HL-60 (cell line): ENCODE measurements around the gene EDEM1.
"Not testable (repeated sequence)": the region's sequence is repeated elsewhere in the genome, so short reads cannot be mapped to it uniquely, and the experiment has no call there.

Source experiments
- DNase-seq, 2 experiments: peaks; one replicate each; pipeline ENCODE4 v3.0.0-alpha.2; 2010 to 2020; ENCODE audit warnings: low read depth in 1 of 2, low spot score in 1 of 2
- H3K27ac ChIP-seq: fragments of 250-450 bp; sonication (Bioruptor Pico); replicated peaks from 2 replicates; pipeline ENCODE4 v1.5.1; 2020; ENCODE audit warnings: mild to moderate bottlenecking, moderate library complexity
- H3K27me3 ChIP-seq: fragments of 250-450 bp; sonication (Bioruptor Pico); 2 replicates; pipeline ENCODE4 v1.5.1; 2021; ENCODE audit warnings: mild to moderate bottlenecking, moderate library complexity; ENCODE audit not compliant: insufficient read depth, poor library complexity, severe bottlenecking
- H3K4me3 ChIP-seq: replicated peaks from 2 replicates; pipeline ENCODE4 v1.5.1; 2011; ENCODE audit warnings: mild to moderate bottlenecking, control low read depth, low read length; ENCODE audit not compliant: insufficient read depth
- GABPA ChIP-seq: IDR thresholded peaks from 2 replicates; pipeline ENCODE4 v1.6.1; 2012; ENCODE audit warnings: low read depth
- POLR2AphosphoS5 ChIP-seq: IDR thresholded peaks from 2 replicates; pipeline ENCODE4 v1.6.1; 2012; ENCODE audit warnings: low read depth
- SPI1 ChIP-seq: IDR thresholded peaks from 2 replicates; pipeline ENCODE4 v1.6.1; 2012; ENCODE audit warnings: low read depth, mild to moderate bottlenecking, borderline replicate concordance
- TF ChIP-seq, protein P1 (sequence below): IDR thresholded peaks from one replicate; pipeline ENCODE4 v1.5.1; 2011; ENCODE audit warnings: low read length, control low read depth, inconsistent platforms; ENCODE audit not compliant: insufficient read depth
- TF ChIP-seq, protein P2 (sequence below): IDR thresholded peaks from 2 replicates; pipeline ENCODE4 v1.6.1; 2012; ENCODE audit warnings: low read depth; ENCODE audit not compliant: insufficient replicate concordance

The EDEM1 gene

DNA sequence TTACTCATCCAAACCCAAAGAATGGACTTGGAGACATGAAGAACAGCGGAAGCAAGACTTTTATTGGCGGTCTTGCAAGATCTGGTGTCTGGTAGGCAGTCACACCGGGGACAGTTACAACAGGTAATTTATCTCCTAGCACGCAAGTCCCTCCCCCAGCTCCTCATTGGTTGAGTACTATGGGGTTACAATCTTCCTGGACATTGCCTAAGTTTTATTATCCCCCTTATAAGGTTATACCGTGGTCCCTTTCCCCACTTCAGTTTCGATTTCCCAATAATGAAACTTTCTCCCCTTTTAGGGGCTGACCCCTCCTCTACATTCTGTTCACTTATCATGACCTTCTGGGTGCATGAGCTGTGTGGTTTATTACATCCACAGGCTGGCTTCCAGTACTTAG lies 46.7 kb upstream of the EDEM1 start:
- Histone ChIP-seq H3K27me3 (no peaks in the 10 kb centered on the region), H3K4me3 (no peak overlapping the region), H3K27ac (no peak overlapping the region)
- no peak for TF ChIP-seq POLR2AphosphoS5
- TF ChIP-seq, protein P1, sequence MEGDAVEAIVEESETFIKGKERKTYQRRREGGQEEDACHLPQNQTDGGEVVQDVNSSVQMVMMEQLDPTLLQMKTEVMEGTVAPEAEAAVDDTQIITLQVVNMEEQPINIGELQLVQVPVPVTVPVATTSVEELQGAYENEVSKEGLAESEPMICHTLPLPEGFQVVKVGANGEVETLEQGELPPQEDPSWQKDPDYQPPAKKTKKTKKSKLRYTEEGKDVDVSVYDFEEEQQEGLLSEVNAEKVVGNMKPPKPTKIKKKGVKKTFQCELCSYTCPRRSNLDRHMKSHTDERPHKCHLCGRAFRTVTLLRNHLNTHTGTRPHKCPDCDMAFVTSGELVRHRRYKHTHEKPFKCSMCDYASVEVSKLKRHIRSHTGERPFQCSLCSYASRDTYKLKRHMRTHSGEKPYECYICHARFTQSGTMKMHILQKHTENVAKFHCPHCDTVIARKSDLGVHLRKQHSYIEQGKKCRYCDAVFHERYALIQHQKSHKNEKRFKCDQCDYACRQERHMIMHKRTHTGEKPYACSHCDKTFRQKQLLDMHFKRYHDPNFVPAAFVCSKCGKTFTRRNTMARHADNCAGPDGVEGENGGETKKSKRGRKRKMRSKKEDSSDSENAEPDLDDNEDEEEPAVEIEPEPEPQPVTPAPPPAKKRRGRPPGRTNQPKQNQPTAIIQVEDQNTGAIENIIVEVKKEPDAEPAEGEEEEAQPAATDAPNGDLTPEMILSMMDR: no peak
- no peak for TF ChIP-seq SPI1
- TF ChIP-seq, protein P2, sequence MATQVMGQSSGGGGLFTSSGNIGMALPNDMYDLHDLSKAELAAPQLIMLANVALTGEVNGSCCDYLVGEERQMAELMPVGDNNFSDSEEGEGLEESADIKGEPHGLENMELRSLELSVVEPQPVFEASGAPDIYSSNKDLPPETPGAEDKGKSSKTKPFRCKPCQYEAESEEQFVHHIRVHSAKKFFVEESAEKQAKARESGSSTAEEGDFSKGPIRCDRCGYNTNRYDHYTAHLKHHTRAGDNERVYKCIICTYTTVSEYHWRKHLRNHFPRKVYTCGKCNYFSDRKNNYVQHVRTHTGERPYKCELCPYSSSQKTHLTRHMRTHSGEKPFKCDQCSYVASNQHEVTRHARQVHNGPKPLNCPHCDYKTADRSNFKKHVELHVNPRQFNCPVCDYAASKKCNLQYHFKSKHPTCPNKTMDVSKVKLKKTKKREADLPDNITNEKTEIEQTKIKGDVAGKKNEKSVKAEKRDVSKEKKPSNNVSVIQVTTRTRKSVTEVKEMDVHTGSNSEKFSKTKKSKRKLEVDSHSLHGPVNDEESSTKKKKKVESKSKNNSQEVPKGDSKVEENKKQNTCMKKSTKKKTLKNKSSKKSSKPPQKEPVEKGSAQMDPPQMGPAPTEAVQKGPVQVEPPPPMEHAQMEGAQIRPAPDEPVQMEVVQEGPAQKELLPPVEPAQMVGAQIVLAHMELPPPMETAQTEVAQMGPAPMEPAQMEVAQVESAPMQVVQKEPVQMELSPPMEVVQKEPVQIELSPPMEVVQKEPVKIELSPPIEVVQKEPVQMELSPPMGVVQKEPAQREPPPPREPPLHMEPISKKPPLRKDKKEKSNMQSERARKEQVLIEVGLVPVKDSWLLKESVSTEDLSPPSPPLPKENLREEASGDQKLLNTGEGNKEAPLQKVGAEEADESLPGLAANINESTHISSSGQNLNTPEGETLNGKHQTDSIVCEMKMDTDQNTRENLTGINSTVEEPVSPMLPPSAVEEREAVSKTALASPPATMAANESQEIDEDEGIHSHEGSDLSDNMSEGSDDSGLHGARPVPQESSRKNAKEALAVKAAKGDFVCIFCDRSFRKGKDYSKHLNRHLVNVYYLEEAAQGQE: no peak
- TF ChIP-seq GABPA: no peak
- no peak for DNase-seq

DNA sequence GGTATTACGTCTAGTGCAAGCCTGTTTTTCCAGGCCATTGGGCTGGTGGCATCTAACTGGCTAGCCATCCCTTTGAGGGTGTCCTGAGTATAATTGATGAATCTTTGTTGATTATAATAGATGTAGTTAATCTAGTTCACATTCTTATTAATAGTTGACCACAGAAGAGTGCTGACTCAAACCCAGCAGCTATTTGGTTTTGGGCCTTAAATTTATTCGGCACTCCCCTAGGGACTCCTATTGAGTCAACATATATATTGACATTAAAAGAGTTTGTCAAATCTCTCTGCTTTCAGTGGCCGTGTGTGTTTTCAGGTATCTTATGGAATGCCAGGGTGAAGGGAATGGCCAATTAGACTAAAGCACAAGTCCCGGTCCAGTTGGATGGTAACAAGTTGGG lies 45.7 kb upstream of the EDEM1 start:
- no peak overlapping the region for H3K27ac ChIP-seq
- TF ChIP-seq GABPA: no peak
- no peak for TF ChIP-seq SPI1
- TF ChIP-seq, protein P1: no peak
- TF ChIP-seq POLR2AphosphoS5: no peak
- H3K4me3 ChIP-seq: no peak overlapping the region
- H3K27me3 ChIP-seq: no peaks in the 10 kb centered on the region
- DNase-seq: no peak

DNA sequence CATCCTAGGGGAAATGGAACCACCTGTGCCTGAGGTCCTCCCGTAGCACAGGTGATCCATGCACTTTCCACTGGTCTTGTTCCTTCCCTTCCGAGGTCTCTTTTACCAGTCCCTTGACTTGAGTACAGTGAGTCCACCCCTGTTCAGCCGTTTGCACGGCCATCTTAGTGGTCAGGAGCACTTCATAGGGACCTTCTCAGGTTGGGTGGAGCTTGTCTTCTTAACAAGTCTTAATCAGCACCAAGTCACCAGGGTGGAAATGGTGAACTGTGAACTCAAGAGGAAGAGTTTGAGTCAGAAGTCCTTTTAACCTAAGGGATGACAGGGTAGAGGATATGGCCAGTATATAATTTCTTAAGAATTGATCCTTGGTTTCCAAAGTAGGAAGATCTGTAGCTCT lies 44.0 kb upstream of the EDEM1 start:
- Histone ChIP-seq H3K4me3 (no peak overlapping the region), H3K27ac (no peak overlapping the region; the same call in 1 of the 2 replicates), H3K27me3 (no peaks in the 10 kb centered on the region)
- DNase-seq: no peak
- TF ChIP-seq, protein P2: no peak
- no peak for TF ChIP-seq GABPA
- no peak for TF ChIP-seq SPI1
- no peak for TF ChIP-seq POLR2AphosphoS5

DNA sequence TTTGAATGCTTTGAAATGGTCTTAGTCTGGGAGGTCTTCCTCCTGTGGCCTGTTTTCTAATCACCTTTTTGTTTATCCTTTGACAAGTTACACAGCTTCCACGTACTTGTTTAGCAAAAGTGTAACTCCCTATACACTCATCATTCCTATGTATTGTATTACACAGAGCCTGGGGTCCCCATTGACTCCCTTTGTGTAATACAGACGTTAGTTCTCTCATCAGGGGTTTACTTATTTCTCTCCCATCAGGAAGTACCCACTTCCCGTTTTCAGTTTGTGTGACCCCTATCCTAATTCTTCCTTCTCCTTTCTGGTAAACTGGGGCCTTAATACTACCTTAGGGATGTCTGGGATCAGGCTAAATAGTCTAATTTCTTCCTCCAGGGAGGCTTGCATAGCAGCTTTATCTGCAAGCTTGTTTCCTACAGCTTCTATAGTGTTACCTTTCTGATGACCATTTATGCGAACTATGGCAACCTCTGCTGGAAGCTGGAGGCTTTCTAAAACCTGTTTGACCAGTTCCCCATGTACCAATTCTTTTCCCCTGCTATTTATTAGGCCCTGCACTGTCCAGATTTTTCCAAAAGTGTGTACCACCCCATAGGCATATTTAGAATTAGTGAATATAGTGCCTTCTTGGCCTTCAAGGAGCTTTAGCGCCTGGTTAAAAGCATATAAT lies 43.1 kb upstream of the EDEM1 start:
- Histone ChIP-seq H3K27ac (peak overlapping the region; percentile 33; the same call in 1 of the 2 replicates), H3K4me3 (no peak overlapping the region), H3K27me3 (no peaks in the 10 kb centered on the region)
- TF ChIP-seq POLR2AphosphoS5 (no peak), SPI1 (peak; percentile 87)
- peak in 1 of 2 experiments; percentile 36 for DNase-seq

DNA sequence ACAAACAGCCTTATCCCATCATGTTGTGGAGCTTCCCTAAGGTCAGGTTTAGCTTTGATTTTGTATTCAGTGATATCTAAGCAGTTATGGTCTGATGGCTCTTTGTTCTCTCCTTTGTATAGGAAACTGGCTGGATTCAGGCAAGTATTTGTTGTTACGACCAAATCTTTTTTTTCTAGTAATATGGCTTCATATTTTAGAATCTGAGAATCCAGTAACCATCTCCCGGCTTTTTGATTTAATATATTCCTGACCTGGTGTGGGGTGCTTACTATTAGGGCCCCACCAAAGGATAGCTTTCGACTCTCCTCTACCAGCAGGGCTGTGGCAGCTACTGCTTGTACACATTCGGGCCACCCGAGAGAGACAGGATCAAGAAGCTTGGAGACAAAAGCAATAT lies 42.4 kb upstream of the EDEM1 start:
- TF ChIP-seq, protein P1: no peak
- TF ChIP-seq, protein P2: no peak
- TF ChIP-seq SPI1 (no peak), POLR2AphosphoS5 (no peak), GABPA (no peak)
- H3K27me3 ChIP-seq: no peaks in the 10 kb centered on the region
- H3K27ac ChIP-seq: no peak overlapping the region
- H3K4me3 ChIP-seq: no peak overlapping the region
- no peak for DNase-seq

DNA sequence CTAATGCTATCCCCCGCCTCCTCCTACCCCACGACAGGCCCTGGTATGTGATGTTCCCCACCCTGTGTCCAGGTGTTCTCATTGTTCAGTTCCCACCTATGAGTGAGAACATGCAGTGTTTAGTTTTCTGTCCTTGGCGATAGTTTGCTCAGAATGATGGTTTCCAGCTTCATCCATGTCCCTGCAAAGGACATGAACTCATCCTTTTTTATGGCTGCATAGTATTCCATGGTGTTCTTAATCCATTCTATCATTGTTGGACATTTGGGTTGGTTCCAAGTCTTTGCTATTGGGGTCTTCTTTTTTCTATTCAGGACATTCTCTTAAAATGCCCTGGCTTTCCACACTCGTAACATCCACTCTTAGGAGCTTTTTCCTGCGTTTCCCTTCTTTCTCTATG lies 40.4 kb upstream of the EDEM1 start:
- H3K27me3 ChIP-seq, DNase-seq, H3K27ac ChIP-seq, H3K4me3 ChIP-seq: not testable (repeated sequence)
